DND-41 (cell line): ENCODE results near the gene ZPR1.

ENCODE experiments used
- CTCF ChIP-seq: IDR thresholded peaks from 2 replicates; pipeline ENCODE4 v1.5.1; 2012; ENCODE audit warnings: borderline replicate concordance, low read length, moderate library complexity, mild to moderate bottlenecking; ENCODE audit not compliant: poor library complexity, severe bottlenecking; ENCODE audit errors: extremely low read depth
- EZH2 ChIP-seq: IDR thresholded peaks from 3 replicates; pipeline ENCODE4 v1.6.1; 2012; ENCODE audit warnings: borderline replicate concordance, low read depth, mild to moderate bottlenecking, moderate library complexity, low read length, inconsistent platforms; ENCODE audit not compliant: severe bottlenecking

DNA sequence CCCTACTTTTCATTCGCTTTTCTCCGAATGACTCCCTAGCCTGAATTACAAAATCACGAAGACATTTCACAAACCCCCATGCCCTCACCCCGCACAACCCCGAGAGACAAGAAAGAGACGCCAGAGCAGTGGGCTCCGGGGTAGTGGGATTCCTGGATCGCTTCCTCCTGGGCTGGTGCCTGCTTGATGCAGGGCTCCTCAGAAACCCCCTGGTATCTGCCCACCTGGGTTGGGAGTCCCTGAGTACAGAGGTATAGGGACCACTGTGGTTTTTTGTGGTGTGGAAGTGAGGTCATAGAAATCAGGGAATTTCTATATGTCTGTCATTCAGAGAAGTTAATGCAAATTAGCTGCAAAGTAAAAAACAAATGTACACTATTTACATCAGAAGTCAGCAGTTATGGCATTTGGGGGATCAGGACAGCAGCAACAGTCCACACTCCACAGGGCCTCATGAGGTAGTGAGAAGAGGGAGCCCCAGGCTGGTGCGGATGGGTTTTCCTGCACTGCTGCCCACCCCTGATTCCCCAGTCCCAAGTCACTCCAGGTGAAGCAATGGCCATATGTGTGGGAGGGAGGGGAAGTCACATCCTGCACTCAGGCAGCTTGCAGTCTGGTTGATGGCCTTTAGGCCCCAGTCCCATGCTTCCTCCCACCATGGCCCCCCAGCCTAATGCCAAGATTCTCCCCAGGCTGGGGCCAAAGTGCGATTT, 54.6 kb downstream of the ZPR1 start:
- TF ChIP-seq CTCF (no peak), EZH2 (no peak)
